Pancreas (tissue), 10 donors: ENCODE measurements around the gene EGFLAM. TPM values are rescaled to one million over a fixed set of nuclear protein-coding genes. Genes with fewer than 3 reads are reported as not detected.

Source experiments
- ATAC-seq, 4 donors: fragments of 200-7000 bp; cut with Tn5 transposase; one replicate each; pipeline versions ENCODE4 v1.8.0 to v1.9.1; 2020; ENCODE audit warnings: mild to moderate bottlenecking in 4 of 4, moderate library complexity in 4 of 4
- DNase-seq, 6 donors: peaks; one replicate each; pipeline ENCODE4 v3.0.0-alpha.2; 2020
- FAIRE-seq: peaks from 2 replicates; lab custom pipeline; 2012; peaks lifted over from hg19 to GRCh38; lab: Jason Lieb, UNC
- H3K27ac ChIP-seq, 4 donors: fragments of 200-600 bp; sonication (generic); 1 replicate in 3 of 4; 2 replicates in 1 of 4; pipeline versions ENCODE4 v1.5.0 to v1.8.0; 2020
- H3K27me3 ChIP-seq, 4 donors: fragments of 200-600 bp; one replicate each; pipeline ENCODE4 v1.8.0; 2021
- H3K36me3 ChIP-seq, 3 donors: fragments of 200-600 bp; sonication (generic) in 1 of 3; one replicate each; pipeline versions ENCODE4 v1.5.0 to v1.8.0; 2020 to 2021
- H3K4me1 ChIP-seq, 3 donors: fragments of 200-600 bp; one replicate each; pipeline ENCODE4 v1.8.0; 2021
- H3K4me3 ChIP-seq, 4 donors: fragments of 200-600 bp; sonication (generic) in 2 of 4; one replicate each; pipeline versions ENCODE4 v1.5.0 to v1.8.0; 2020 to 2021
- H3K9me3 ChIP-seq, 4 donors: fragments of 200-600 bp; one replicate each; pipeline ENCODE4 v1.8.0; 2021
- WGBS, 2 donors: extraction: QIAGEN DNeasy Blood & Tissue Kit; methylation state at CpG; one replicate each; pipeline ENCODE4 v1.1.7; 2013; 5-methylcytosine and 5-hydroxymethylcytosine counted together
- intact Hi-C, 3 donors: fragments of 100-400 bp; cut with DNase I; formaldehyde crosslinking; loops; one replicate each; pipeline versions ENCODE4 v1.11.1 to v1.14.2; 2022
- polyA plus RNA-seq, 2 donors: library from polyadenylated mRNA; stranded (reverse); fragments of 200-250 nt; gene quantifications; one replicate each; pipeline ENCODE4 v1.2.3, GENCODE V29; 2013
- total RNA-seq, 6 donors: library from RNA; stranded (reverse); fragmentation: NEBNext Ultra II Directional in 4 of 6; extraction: Animal tissue kit (Norgen Biotek cat#: 25700) in 4 of 6; gene quantifications; one replicate each; pipeline versions ENCODE4 v1.2.1 to v1.2.4, GENCODE V29; 2021 to 2023
- TF ChIP-seq, protein P1 (sequence below), 4 donors: fragments of 200-600 bp; sonication (generic) in 3 of 4; IDR thresholded peaks; one replicate each; pipeline versions ENCODE4 v1.5.0 to v1.8.0; 2021; ENCODE audit warnings: antibody characterized with exemption in 4 of 4
- donor health status: healthy with polysubstance abuse.
- donor health status: DM: no; HTN: no; CAD: no; lungs with moderate emphysema.
- donor health status: DM: no; HTN: no; CAD: no.
- donor health status: control.
- donor health status: control.
- donor health status: Bipolar disorder and iron deficiency.
- donor health status: DM: yes; HTN: yes; CAD: no.
- donor health status: DM: no; HTN: no; CAD: no.
- donor health status: DM: no; HTN: no; CAD: no.
- donor health status: DM: yes; HTN: yes; CAD: no.

EGFLAM gene
- total and polyA plus RNA-seq, 8 donors: 0.73 to 2.4 (median 1.1) TPM

DNA sequence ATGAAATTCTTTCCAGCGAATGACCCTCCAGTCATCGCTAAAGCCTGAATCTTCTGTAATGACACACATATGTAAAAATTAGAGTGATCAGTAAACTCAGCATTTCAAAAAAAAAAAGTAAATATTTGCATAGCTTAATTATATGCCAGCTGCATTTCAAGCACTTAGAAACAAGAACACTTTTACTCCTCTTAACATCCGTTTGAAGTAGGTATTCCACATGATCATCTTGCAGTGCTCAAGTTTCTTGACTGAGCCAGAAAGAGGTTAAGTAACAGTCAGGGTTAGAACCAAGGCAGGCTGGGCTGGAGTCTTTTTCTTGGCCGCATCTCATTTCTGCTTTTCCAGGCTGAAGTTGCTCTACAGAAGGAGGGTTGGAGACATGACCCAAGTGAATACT lies 27.6 kb downstream of the EGFLAM start:
- Histone ChIP-seq H3K4me1 (no peaks in the 10 kb centered on the region), H3K36me3 (no peaks in the 10 kb centered on the region), H3K27ac (no peak overlapping the region), H3K27me3 (no peaks in the 10 kb centered on the region), H3K4me3 (no peak overlapping the region), H3K9me3 (no peaks in the 10 kb centered on the region)
- no peak for ATAC-seq
- 73 to 78% methylated on average over 4 of the region's 4 CpGs for WGBS, 2 donors
- DNase-seq: no peak
- TF ChIP-seq, protein P1, sequence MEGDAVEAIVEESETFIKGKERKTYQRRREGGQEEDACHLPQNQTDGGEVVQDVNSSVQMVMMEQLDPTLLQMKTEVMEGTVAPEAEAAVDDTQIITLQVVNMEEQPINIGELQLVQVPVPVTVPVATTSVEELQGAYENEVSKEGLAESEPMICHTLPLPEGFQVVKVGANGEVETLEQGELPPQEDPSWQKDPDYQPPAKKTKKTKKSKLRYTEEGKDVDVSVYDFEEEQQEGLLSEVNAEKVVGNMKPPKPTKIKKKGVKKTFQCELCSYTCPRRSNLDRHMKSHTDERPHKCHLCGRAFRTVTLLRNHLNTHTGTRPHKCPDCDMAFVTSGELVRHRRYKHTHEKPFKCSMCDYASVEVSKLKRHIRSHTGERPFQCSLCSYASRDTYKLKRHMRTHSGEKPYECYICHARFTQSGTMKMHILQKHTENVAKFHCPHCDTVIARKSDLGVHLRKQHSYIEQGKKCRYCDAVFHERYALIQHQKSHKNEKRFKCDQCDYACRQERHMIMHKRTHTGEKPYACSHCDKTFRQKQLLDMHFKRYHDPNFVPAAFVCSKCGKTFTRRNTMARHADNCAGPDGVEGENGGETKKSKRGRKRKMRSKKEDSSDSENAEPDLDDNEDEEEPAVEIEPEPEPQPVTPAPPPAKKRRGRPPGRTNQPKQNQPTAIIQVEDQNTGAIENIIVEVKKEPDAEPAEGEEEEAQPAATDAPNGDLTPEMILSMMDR (IDR thresholded peaks at IDR 0.05): no peak
- FAIRE-seq: no peak
- intact Hi-C loops: no loop called here

DNA sequence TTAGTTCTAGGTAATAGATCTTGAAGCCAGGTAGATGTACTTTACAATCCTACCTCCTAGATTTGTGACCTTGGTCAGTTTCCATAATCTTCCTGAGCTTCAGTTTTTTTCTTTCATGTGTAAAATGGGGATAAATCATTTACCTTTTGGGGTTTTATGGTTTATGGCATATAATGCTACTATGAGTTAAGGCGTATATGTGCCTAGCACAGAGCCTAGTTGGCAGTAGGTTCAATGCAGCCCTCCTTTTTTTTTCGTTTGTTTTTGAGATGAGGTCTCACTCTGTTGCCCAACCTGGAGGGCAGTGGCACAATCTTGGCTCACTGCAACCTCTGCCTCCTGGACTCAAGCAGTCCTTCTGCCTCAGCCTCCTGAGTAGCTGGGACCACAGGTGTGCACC lies 28.8 kb downstream of the EGFLAM start:
- H3K4me3 ChIP-seq: no peak overlapping the region
- FAIRE-seq (no peak), DNase-seq (no peak), ATAC-seq (no peak)
- H3K27ac ChIP-seq: no peak overlapping the region
- no peaks in the 10 kb centered on the region for H3K9me3 ChIP-seq
- H3K4me1 ChIP-seq: no peaks in the 10 kb centered on the region
- H3K36me3 ChIP-seq: no peaks in the 10 kb centered on the region
- intact Hi-C loops: no loop called here
- TF ChIP-seq, protein P1 (IDR thresholded peaks at IDR 0.05): no peak
- 72 to 78% methylated on average over 2 of the region's 2 CpGs for WGBS, 2 donors
- no peaks in the 10 kb centered on the region for H3K27me3 ChIP-seq

DNA sequence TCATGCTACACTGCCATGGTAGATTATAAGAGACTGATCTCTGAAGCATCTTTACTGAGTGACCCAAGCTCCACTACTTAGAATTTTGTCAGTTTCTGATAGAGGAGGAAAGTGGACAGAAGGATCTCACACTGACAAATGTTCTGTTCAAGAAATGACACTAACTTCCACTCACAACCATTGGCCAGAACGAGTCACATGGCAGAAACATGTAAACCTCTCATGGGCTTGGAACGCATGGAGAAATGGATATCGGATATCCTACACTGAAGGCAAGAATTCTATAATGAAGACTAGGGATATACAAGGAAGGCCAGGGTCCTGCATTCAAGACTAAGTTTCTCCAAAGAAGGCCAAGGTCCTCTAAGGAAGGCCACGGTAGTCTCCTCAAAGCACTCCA lies 31.1 kb downstream of the EGFLAM start:
- no peak for FAIRE-seq
- 71 to 76% methylated on average over 4 of the region's 4 CpGs for WGBS, 2 donors
- H3K27ac ChIP-seq: no peak overlapping the region
- H3K4me1 ChIP-seq: no peaks in the 10 kb centered on the region
- DNase-seq: no peak
- intact Hi-C loops: no loop called here
- no peak for ATAC-seq
- no peaks in the 10 kb centered on the region for H3K36me3 ChIP-seq
- TF ChIP-seq, protein P1 (IDR thresholded peaks at IDR 0.05): no peak
- H3K4me3 ChIP-seq: no peak overlapping the region
- H3K27me3 ChIP-seq: peaks cover 0 to 4% (median 0%) of the 10 kb centered on the region in 4 donors
- no peaks in the 10 kb centered on the region for H3K9me3 ChIP-seq

- intact Hi-C loops: no loop called here
- ATAC-seq (no peak), FAIRE-seq (no peak), DNase-seq (no peak)
- 69 to 81% methylated on average over 8 of the region's 8 CpGs for WGBS, 2 donors
- no peak overlapping the region for H3K27ac ChIP-seq
- H3K9me3 ChIP-seq: no peaks in the 10 kb centered on the region
- no peaks in the 10 kb centered on the region for H3K36me3 ChIP-seq
- TF ChIP-seq, protein P1 (IDR thresholded peaks at IDR 0.05): no peak
- H3K27me3 ChIP-seq: peaks cover 0 to 4% (median 0%) of the 10 kb centered on the region in 4 donors
- no peak overlapping the region for H3K4me3 ChIP-seq
- H3K4me1 ChIP-seq: no peaks in the 10 kb centered on the region
Observed at GRCh38 chr5:38290028-38290653, 31.8 kb downstream of the EGFLAM start.

DNA sequence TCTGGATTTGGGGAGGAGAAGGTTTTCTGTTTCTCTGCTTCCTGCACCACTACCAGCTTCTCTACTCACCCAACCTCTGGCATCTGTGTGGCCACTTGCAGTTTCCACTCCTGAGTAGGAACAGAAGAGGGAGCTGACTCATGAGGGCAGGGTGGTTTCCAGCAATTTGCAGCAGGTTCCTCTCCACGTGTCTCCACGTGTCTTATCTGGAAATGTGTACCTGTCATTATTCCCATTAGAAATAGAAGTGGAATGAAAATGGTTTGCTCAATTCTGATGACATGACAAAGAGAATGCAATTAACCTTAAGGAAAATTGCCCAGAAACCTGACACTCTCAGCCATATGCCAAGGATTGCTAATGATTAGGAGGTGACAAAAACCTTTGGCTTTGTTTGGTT lies 33.0 kb downstream of the EGFLAM start:
- no peaks in the 10 kb centered on the region for H3K36me3 ChIP-seq
- no peaks in the 10 kb centered on the region for H3K9me3 ChIP-seq
- peaks cover 0 to 4% (median 0%) of the 10 kb centered on the region in 4 donors for H3K27me3 ChIP-seq
- no peaks in the 10 kb centered on the region for H3K4me1 ChIP-seq
- ATAC-seq: peak in 1 of 4 donors; percentile 39
- 8 to 12% methylated on average over 2 of the region's 2 CpGs for WGBS, 2 donors
- no peak for DNase-seq
- no peak overlapping the region for H3K4me3 ChIP-seq
- intact Hi-C loops: no loop called here
- H3K27ac ChIP-seq: no peak overlapping the region
- FAIRE-seq: no peak
- TF ChIP-seq, protein P1 (IDR thresholded peaks at IDR 0.05): no peak
